Stimulated activated CD4-positive, alpha-beta T cell treated with anti-CD3 and anti-CD28 coated beads, Interleukin-4, amount 100 ng/mL, for 48 hours (primary cell): ENCODE data around the gene PPP6R1.

Experiments
- DNase-seq, 2 donors: peaks; one replicate each; pipeline ENCODE4 v3.0.0-alpha.2; 2020; ENCODE audit warnings: low read depth in 2 of 2

PPP6R1 gene

DNA sequence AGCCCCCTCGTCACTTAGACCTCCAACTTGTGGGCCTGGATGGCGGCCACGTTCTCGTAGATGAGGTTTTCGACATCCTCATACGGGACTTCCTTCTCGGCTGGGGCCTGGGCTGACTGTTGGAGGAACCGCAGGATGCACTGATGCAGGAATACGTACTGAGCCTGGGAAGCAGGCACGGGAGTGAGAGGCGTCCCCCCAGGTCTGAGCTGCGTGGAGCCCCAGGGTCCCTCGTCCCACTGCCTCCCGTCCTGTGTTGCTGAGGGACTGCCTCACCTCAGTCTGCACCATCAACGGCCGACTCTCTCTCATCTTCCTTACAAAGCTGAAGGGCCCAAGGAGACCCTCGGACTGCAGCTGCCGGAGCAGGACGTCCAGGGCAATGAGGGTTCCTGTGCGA, 77.1 kb downstream of the PPP6R1 start:
- no peak for DNase-seq
